ENCODE results near the gene ZNF670. TPM values are rescaled to one million over a fixed set of nuclear protein-coding genes. Genes with fewer than 3 reads are reported as not detected.

Gene ZNF670
- total RNA-seq, 6 experiments from 2014 or later = 1.3 to 1.9 (median 1.5) TPM

- H3K27ac Mint-ChIP-seq = no peak overlapping the region
- H3K9me3 Mint-ChIP-seq = peaks cover 18% of the 10 kb centered on the region
- no peaks in the 10 kb centered on the region for H3K36me3 Mint-ChIP-seq (ENCODE audit: low read depth)
- H3K4me1 Mint-ChIP-seq (ENCODE audit: low read depth) = no peaks in the 10 kb centered on the region
- DNase-seq = no peak
- no peaks in the 10 kb centered on the region; the same call in 1 of the 2 replicates for H3K27me3 Mint-ChIP-seq (ENCODE audit: insufficient read depth)
- TF ChIP-seq, protein P1, sequence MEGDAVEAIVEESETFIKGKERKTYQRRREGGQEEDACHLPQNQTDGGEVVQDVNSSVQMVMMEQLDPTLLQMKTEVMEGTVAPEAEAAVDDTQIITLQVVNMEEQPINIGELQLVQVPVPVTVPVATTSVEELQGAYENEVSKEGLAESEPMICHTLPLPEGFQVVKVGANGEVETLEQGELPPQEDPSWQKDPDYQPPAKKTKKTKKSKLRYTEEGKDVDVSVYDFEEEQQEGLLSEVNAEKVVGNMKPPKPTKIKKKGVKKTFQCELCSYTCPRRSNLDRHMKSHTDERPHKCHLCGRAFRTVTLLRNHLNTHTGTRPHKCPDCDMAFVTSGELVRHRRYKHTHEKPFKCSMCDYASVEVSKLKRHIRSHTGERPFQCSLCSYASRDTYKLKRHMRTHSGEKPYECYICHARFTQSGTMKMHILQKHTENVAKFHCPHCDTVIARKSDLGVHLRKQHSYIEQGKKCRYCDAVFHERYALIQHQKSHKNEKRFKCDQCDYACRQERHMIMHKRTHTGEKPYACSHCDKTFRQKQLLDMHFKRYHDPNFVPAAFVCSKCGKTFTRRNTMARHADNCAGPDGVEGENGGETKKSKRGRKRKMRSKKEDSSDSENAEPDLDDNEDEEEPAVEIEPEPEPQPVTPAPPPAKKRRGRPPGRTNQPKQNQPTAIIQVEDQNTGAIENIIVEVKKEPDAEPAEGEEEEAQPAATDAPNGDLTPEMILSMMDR (IDR thresholded peaks at IDR 0.05) = peak; percentile 17; the same call in 1 of the 2 replicates
- H3K4me3 Mint-ChIP-seq = no peak overlapping the region
Observed at GRCh38 chr1:247118946-247119446, 40.4 kb upstream of the ZNF670 start.

GRCh38 chr1:247115545-247115944, 36.9 kb upstream of the ZNF670 start:
- no peaks in the 10 kb centered on the region; the same call in 1 of the 2 replicates for H3K36me3 Mint-ChIP-seq (ENCODE audit: low read depth)
- no peaks in the 10 kb centered on the region; the same call in none of the 2 replicates for H3K27me3 Mint-ChIP-seq (ENCODE audit: insufficient read depth)
- no peak for DNase-seq
- no peak overlapping the region for H3K27ac Mint-ChIP-seq
- TF ChIP-seq, protein P1 (IDR thresholded peaks at IDR 0.05) = no peak
- H3K9me3 Mint-ChIP-seq = peaks cover 13% of the 10 kb centered on the region
- H3K4me3 Mint-ChIP-seq = no peak overlapping the region
- H3K4me1 Mint-ChIP-seq (ENCODE audit: low read depth) = peaks cover 16% of the 10 kb centered on the region

- no peaks in the 10 kb centered on the region; the same call in none of the 2 replicates for H3K27me3 Mint-ChIP-seq (ENCODE audit: insufficient read depth)
- TF ChIP-seq, protein P1 (IDR thresholded peaks at IDR 0.05) = no peak
- DNase-seq = no peak
- H3K4me3 Mint-ChIP-seq = no peak overlapping the region
- no peak overlapping the region for H3K27ac Mint-ChIP-seq
- peaks cover 17% of the 10 kb centered on the region for H3K4me1 Mint-ChIP-seq (ENCODE audit: low read depth)
- no peaks in the 10 kb centered on the region; the same call in 1 of the 2 replicates for H3K36me3 Mint-ChIP-seq (ENCODE audit: low read depth)
- H3K9me3 Mint-ChIP-seq = peaks cover 13% of the 10 kb centered on the region
Observed at GRCh38 chr1:247115141-247115510, 36.5 kb upstream of the ZNF670 start.

DNA sequence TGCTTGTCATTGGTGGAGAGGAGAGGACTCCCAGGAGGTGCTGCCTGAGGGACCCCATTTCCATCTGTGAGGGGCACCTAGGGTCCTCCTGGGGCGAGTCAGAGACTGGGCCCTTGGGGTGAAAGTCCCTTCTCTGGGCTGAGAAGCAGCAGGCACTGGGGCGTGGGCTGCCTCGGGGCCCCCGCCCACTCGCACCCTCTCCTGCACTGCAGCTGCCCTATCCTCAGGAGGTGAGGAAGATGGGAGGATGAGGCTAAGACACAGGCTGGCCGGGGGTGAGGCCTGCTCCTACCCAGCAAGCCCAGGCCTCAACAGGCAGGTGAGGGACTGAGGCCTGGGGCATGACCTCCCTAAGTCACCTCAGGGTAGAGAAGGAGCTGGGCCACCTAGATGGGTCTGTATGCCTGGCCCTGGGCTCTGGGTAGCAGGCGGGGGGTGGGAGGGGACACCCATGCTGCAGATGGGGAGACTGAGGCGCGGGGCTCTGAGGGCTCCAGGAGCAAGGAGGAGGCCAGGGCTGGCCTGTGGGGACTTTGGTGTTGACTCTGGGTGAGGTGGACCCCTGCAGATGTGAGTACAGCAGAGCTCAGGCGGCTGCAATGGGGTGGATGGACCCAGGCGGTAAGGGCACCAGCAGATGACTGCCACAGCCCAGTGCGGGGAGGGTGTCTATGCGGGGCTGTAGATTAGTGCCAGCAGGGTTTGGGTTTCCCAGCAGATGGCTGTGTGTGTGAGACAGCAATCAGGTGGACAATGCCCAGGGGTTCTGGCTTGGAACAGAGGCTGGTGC, 35.9 kb upstream of the ZNF670 start:
- DNase-seq = no peak
- no peak overlapping the region for H3K4me3 Mint-ChIP-seq
- peaks cover 17% of the 10 kb centered on the region for H3K4me1 Mint-ChIP-seq (ENCODE audit: low read depth)
- no peaks in the 10 kb centered on the region; the same call in none of the 2 replicates for H3K27me3 Mint-ChIP-seq (ENCODE audit: insufficient read depth)
- H3K36me3 Mint-ChIP-seq (ENCODE audit: low read depth) = peaks cover 3% of the 10 kb centered on the region; the same call in 1 of the 2 replicates
- no peak overlapping the region for H3K27ac Mint-ChIP-seq
- peaks cover 13% of the 10 kb centered on the region for H3K9me3 Mint-ChIP-seq
- TF ChIP-seq, protein P1 (IDR thresholded peaks at IDR 0.05) = no peak

DNA sequence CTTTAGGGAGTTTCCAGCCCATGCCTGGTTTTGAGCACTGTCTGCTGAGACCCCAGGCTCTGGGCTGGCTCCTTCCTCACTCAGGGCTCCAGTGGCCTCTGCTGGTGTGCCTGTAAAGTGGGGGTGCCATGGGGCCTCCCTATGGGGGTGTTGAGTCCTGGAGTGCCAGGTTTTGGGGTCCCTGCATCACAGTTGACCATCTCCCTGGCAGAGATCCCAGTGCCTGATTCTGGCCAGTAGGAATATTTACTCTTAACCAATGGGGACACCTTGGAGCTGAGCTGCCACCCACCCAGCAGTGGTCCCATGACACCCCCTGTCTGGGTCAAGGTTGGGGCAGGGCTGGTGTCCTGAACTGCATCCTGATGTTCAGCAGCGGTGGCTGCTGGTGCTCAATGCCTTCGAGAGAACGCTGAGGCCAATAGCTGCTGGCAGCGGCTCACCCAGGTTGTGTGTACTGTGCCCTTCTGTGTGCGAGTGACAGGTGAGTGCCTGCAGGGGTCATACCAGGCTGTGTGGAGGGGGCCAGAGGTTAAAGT, 35.2 kb upstream of the ZNF670 start:
- TF ChIP-seq, protein P1 (IDR thresholded peaks at IDR 0.05) = no peak
- peaks cover 17% of the 10 kb centered on the region for H3K4me1 Mint-ChIP-seq (ENCODE audit: low read depth)
- no peak overlapping the region for H3K4me3 Mint-ChIP-seq
- peaks cover 3% of the 10 kb centered on the region; the same call in 1 of the 2 replicates for H3K36me3 Mint-ChIP-seq (ENCODE audit: low read depth)
- no peaks in the 10 kb centered on the region; the same call in none of the 2 replicates for H3K27me3 Mint-ChIP-seq (ENCODE audit: insufficient read depth)
- no peak overlapping the region for H3K27ac Mint-ChIP-seq
- peaks cover 9% of the 10 kb centered on the region for H3K9me3 Mint-ChIP-seq
- DNase-seq = no peak
